GM19468 (cell line): ENCODE data around the gene SMAD3.
A peak's percentile ranks its signal among the peaks of the same experiment; 100 is the strongest.

Source experiments
- ATAC-seq: cut with Tn5 transposase; IDR thresholded peaks from one replicate; pipeline ENCODE4 v1.9.1; 2021; ENCODE audit warnings: mild to moderate bottlenecking, moderate library complexity, moderate number of reproducible peaks; ENCODE audit not compliant: unreplicated experiment; ENCODE audit errors: extremely low read depth

SMAD3 gene

DNA sequence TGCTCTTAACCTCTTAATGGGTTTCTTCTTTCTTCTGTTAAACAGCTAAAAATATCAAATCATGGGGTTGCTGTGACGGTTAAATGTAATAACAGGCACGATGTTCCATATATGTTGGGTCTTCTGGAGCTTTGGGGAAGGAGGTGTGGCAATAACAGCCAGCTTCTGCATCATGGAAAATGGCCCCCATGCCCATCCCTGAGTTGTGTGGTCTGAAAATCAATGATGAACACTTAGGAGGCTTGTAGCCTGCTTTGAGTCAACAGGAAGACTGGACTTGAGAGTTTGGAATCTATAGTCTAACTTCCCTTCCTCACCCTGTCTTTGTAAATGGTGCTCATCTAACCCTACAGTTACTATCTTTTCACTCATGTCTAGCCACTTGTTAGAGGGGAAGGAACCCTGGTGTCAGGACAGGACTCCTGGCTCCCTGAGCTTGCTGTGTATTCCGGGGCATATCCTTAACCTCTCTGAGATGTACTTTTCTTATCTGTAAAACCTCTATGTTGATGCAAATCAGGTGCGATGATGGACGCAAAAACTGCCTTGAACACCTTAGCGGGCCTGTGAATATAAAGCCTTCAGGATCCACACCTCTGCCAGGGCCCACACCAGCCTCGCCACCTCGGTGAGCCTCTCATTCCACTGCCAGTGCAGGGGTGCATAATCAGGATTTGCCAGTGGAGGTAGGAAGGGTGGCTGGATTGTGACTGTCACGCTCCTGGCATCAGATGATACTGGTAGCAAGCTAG lies 27.5 kb downstream of the SMAD3 start:
- no peak for ATAC-seq

DNA sequence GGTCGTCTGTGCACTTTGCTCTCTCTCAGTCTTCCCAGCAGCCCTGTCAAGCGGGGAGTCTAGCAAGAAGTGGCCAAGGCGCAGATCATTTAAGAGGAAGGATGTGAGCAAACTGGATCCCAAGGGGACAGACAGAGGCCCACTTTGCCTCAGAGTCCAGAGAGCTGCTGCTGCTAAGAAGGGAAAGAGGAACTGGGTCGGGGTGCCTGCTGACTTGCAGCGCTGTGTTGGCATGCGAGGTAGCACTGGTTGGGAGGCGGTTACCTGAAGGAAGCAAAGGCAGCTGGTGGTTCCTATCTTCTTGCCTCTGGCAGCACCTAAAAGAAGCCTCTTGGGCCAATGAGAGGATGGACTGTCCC lies 28.1 kb downstream of the SMAD3 start:
- peak; percentile 37 for ATAC-seq

DNA sequence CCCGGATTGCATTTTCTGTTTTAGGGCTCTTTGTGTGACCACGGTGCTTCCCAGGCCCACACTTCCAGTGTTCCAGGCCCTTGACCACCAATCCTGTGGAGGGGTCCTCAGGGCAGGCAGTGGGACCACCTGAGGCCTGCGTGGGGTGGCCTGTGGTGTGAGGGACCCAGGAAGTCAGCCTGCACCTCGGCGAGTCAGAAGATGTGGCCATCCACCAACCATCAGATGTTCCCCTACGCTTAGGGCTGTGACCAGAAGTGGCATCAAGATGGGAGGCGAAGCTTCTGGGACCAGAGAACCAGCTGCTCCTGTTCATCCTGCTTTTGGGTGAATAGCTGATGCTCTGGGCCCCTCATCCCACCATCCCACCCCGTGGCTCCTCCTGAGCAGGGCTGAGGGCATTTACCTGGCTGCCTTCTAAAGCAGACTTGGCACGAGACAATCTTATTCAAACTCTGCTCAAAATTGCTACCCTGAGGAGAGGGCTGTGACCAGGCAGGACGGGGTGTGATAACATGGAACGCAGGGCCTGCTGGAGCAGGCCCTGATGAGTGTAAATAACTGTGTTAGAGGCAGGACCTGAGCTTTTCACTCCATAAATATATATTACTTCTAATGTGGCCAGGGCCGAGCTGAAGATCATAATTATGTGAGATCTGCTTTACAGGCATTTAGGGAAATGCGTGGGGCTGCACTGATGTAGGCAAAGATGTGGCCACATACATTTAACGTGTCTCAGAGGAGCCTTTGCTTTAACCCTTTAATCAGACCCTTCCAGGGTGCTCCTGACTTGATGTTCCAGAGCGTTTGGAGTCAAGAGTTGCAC lies 28.8 kb downstream of the SMAD3 start:
- ATAC-seq: no peak

DNA sequence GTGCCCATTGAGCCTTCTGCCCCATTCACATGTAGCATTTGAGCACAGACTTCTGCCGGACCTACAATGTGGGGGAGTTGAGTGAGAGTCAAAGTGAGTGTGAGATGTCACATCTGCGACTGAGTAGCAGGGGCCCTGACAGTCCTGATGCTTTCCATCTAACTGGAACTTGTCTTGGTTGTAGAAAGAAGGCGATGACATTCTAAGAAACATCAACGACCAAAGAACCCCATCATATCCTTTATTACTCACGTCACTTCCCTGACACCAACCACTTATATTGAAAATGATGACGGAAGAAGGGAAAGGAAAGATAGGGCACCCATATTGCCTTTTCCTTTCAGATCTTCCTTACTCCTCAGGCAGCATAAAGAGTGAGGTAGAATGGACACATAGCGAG lies 30.5 kb downstream of the SMAD3 start:
- ATAC-seq: no peak

DNA sequence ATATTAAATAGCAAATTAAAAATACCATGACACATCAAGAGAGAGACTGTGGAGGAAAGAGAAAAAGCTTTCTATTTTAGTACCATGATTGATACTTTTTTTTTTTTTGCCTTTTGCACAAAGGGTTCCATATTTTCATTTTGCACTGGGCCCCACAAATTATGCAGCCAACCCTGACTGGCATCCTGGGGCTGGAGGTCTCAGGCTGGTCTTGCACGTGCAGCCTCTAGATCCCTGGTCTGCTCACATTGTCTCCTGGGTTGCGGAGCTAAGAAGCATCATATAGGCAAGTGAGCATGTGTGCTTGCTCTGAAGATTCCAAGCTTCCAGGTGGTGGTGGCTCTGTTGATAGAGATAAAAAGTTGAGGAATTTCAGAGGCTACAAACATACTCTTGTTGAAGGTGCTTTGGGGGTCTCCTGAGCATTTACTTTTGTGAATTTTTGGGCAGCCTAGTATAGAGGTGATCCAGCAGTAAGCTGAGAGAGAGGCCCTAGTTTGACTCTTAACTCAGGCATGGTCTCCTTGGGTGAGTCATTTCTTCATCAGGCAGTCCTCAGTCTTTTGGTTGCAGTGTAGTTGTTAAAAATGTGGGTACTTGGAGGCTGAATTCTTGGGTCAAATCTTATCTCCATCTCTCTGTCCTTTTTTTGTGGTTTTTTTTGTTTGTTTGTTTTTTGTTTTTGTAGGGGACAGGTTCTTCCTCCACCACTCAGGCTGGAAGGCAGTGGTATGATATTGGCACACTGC lies 31.3 kb downstream of the SMAD3 start:
- no peak for ATAC-seq

DNA sequence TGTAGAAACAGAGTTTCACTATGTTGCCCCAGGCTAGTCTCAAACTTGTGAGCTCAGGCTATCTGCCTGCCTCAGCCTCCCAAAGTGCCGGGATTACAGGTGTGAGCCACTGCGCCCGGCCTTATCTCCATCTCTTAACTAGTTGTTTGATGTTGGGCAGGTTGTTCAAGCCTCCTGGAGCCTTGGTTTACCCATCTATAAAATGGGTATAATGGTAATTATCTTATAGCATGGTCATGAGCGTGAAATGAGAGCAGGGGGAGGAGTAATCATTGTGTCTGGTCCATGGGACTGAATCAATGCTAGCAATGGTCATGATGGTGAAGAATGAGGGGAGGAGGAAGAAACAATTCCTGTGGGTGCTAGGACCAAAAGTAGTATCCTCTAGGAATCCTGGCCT lies 32.0 kb downstream of the SMAD3 start:
- no peak for ATAC-seq

DNA sequence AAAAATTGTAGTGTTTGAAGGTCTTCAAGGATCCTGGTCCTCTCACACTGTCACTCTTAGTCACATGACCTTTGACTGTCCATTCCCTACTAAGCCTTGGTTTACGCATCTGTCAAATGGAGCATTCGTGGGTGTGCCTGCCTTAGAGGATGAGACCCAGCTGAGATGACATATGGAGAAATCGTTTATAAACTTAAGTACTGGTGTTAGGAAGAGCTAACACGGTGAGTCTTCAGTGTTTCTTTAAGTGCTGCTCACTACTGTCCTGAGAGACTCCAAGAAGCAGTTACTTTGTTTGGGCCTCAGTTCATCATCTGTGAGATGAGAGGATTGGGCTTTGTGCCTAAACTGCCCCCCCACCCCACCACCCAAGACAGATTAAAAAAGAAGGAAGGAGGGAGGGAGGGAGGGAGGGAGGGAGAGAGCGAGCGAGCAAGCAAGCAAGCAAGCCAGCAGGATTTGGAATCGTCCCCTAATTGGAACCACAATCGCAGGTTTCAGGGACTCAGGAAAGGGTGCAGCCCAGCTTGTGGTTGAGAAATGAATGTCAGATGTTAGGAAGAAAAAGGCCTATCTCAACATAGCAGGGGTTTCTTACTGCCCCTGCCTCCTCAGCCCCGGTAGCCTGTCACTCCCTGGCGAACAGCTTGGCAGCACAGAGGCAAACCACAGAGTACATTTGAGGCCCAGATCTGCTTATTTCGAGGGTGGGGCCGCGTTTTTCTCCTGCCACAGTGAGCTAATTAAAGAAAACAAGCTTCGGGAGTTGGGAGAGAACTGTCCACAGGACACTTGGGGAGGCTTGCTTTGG lies 32.7 kb downstream of the SMAD3 start:
- no peak for ATAC-seq

DNA sequence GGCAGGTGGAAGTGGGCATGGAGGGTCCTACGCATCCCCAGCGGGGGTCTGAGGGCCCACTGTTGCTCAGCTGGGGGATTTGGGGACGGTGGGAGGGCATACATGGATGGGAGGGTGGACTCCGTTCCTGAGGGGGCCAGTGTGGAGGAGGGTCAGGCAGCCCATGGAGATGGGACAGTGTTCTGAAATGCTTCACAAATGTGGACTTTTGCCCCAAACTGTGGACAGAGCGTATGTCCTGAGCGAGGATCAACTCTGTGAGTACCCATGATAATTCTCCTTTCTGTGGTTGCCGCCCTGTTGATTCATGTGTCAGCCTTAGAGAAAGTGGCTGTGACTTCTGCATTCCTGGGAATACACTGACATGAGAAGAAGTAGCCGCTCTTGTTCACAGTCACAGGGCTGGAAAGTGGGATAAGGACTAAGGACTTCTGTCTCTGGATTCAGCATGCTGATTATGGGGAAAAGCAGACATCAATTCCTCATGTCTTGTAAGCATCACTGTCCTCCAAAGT lies 33.4 kb downstream of the SMAD3 start:
- no peak for ATAC-seq

DNA sequence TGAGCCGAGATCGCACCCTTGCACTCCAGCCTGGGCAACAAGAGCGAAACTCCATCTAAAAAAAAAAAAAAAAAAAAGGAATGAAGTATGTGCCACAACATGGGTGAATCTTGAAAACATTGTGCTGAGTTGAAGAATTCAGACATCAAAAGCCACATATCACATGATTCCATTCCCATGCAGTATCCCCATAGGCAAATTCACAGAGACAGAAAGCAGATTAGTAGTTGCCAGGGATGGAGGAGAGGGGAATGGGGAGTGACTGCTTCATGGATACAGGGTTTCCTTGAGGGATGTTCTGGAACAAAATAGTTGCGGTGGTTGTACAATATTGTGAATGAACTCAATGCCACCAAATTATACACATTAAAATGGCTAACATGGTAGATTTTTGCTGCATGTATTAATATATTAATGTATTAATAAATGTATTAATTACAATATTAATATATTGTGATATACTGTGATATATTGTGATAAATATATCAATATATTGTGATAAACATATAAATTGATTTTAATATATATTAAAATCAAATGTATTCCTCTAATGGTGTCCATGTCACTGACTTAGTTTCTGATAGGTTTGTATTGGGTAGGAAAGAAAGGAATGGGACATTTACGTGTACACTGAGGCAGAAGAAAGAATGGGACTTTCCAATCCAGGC lies 34.9 kb downstream of the SMAD3 start:
- ATAC-seq: no peak

DNA sequence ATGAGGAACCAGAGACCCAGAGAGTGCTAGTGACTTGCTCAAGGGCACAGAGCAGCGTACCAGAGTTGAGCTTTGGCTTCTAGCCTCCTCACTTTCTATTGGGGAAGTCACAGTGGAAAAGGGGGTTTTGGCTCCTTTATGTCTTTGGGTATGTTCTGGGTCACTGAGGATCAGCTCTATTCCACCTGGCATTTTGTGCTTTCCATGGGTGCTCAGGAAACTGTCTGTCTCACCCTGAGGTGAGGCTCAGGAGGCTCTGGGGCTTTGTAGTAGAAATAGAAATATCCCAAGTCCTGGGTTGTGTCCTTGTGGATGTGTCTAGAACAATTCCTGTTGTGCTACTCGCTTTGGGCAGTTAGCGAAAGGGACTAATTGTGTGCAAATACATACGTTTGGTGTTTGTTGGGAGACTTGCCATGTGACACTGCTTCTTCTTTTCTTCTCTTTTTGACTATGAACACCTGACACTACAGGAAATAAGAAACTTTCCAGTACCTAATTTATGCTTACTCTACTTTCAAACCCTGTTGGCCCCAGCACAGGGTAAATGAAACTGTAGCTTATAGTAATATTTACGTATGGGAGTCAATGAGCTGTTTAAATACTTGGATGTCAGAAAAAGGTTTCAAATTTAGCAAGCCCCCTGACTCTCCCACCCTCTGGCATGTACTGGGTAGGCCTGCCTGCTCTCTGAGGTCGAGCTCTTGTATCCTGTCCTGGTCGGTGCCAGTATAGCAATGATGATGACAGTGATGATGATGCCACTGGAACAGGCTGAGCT lies 35.6 kb downstream of the SMAD3 start:
- peak; percentile 31 for ATAC-seq

DNA sequence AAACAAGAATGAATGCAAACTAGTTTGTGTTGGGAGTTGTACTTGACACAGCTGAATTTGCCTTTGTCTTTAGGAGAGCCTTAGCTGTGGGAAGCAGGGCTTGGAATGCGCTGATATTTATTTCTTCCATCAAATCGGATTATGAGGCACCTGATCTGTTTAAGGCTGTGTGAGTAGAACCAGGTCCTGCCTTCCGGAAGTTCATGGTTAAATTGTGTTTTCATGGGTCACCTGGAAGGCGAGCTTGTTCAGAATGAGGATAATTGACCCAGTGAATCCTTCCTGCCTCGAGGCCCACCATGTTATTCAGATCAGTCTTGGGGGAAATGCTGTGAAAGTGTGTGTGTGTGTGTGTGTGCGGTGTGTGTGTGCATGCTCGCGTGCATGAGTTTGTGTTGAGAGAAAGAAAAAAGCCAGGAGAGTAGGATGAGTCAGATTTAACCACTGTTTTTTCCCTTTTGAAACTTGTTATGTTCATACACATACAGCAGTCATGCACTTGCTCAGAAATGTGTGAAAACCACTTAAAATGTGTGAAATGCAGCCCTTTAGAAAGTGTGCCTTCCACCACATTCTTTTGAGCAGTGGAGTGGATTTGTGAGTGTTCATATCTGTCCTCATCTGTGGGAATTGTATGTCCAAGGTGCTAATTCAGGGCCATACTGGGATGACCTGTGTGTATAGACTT lies 36.7 kb downstream of the SMAD3 start:
- no peak for ATAC-seq

DNA sequence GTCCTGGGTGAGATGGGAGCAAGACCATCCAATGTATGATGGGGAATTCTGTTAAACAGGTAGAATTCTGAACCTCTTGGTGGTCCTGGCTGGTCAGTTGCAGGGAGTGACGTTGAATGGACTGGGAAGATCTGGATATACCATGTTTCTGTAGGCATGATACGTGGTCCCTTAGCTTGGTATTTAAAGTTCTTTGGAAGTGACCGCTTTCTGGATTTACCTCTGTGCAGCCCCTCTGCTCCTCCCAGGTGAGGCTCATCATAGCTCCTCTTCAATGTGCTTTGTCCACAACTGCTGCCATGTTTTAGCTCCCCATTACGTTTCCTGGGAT lies 37.2 kb downstream of the SMAD3 start:
- no peak for ATAC-seq

DNA sequence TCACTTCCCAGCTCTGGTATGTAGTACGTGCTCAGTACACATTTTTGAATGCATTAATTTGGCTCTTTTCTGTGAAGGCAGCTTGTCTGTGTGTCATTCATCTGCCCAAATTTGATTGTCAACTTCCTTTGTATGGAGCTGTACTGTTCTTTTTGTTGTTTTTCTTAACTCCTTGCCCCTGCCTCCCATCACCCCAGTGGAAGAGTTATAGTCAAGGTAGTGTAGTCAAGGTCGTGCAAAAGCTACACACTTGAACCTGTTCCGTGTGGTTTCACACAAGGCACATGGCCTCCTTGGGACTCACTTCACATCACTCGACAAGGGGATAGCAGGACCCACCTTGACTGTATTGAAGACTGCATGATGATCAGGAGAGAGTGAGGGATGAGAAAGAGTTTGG lies 37.6 kb downstream of the SMAD3 start:
- no peak for ATAC-seq

DNA sequence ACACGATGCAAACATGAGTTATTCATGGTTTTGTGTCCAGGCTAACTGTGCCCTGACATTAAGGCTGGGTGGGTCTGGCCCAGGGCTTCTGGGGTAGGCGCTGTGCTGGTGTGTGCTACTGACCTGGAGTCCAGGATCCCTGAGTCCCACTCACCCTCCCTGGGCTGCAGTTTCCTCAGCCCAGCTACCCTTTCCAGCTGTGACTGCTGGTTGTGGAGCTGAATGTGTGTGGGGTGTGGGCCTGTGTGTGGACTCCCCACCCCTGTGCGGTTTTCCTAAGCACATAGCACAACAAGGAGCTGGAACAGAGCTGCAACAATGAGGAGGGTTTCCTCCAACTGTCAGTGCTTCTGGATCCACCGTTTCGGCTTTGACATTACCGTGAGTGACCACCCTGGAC lies 38.0 kb downstream of the SMAD3 start:
- ATAC-seq: no peak

DNA sequence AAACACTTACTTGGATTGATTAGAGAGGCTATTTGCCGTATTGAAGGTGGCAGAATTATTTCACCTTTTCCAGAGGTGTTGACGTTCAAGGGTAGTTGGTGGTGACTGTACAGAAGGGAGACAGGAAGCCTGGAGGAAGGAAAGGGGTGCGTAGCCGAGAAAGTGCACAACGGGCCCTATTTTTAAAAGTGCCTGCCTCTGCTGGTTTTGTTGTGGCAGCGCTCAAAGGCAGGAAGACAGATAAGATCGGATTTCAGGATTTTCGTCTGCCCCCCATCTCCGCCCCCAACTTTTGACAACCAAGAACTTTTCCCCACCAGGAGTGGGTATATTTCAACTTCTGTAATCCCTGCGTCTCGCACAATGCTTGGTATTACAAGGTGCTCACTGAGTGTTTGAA lies 38.5 kb downstream of the SMAD3 start:
- ATAC-seq: no peak

DNA sequence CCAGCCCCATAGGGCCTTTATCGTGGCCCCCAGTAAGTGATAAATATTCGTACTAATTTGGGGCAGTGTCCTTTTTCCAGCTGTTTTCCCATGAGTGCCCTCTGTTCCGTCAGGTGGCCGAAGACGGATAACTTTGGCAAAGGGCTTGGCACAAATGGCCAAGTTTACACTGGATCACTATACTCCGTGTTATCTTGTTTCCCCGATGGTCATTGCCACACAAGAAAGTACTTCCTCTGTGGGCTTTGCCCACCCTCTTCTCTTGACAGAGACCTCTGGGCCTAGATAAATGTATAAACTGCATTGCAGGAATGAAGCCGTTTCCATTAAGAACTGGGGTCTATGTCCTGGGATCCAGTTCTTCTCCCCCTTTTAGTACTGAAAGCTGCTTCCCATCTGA lies 39.1 kb downstream of the SMAD3 start:
- ATAC-seq: no peak

DNA sequence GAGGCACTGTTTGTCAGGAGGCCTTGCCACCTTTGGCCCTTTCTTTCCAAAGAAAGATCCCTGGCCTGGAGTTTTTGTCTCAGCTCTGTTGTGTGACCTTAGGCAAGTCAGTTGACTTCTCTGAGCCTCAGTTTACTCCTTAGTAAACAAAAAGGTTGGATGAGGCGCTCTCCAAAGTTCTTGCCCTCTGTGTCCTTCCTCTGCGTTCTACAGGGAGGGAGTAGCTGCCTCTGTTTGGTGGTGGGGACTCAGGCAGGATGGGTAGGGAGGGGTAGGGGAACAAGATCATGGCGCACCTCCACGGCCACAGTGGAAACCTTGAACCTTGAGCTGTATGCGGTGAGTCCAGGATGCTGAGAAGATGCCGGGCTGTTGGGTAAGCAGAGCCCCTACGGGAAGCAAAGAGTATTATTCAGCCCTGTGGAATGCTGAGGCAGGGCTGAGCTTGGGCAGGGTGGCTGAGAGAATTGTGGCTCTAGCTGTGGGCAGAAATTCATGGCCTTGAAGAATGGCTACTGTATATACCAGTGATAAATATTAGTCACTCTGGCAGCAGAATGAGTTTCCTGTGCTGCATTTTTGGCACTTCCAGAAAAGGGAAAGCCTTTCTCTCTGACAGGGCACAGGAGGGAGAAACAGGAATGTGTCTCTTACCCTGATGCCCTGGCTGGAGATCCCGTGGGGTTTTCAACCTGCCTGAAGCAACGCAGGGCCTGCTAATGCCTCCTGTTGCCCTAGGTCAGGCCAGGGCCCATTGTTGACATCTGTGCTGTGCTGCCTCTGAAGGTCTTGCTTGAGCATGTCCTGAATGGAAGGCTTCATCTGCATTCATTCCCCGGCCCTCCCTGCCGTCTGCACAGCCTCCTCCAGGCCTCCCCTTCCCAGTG lies 39.9 kb downstream of the SMAD3 start:
- no peak for ATAC-seq
